ENCODE results near the gene GAK. TPM values are rescaled to one million over a fixed set of nuclear protein-coding genes. Genes with fewer than 3 reads are reported as not detected.

The GAK gene
- polyA plus RNA-seq, 1 donor from 2014 or later: 58.8 TPM

GRCh38 chr4:965048-965765 is 33.1 kb upstream of the GAK start:
- Histone ChIP-seq H3K4me3 (ENCODE audit: low read length) (no peak overlapping the region), H3K9ac (ENCODE audit: low read length) (no peak overlapping the region), H3K27me3 (ENCODE audit: insufficient read depth, low read depth, low read length) (peaks cover 8% of the 10 kb centered on the region), H3K79me2 (replicated peaks; ENCODE audit: insufficient read depth, low read length) (no peaks in the 10 kb centered on the region), H3K27ac (ENCODE audit: low read length) (no peak overlapping the region), H3K9me2 (ENCODE audit: insufficient read depth, low read length) (no peaks in the 10 kb centered on the region), H2AFZ (ENCODE audit: low read depth, low read length) (no peak overlapping the region), H4K20me1 (ENCODE audit: insufficient read depth) (no peaks in the 10 kb centered on the region), H3K9me3 (ENCODE audit: low read length) (no peaks in the 10 kb centered on the region), H3K36me3 (ENCODE audit: insufficient read depth, low read length) (no peaks in the 10 kb centered on the region), H3K4me2 (ENCODE audit: low read length) (no peak overlapping the region), H3F3A (ENCODE audit: insufficient read depth, low read length, poor library complexity, severe bottlenecking) (no peaks in the 10 kb centered on the region)
- TF ChIP-seq TAF1 (IDR thresholded peaks at IDR 0.05; ENCODE audit: low read depth) (no peak), EZH2 (IDR thresholded peaks at IDR 0.05; ENCODE audit: borderline replicate concordance, insufficient read depth, low read length, poor library complexity, severe bottlenecking) (no peak)

- Histone ChIP-seq H3K9ac (ENCODE audit: low read length) (no peak overlapping the region), H3K9me2 (ENCODE audit: insufficient read depth, low read length) (no peaks in the 10 kb centered on the region), H3K27ac (ENCODE audit: low read length) (no peak overlapping the region), H3K4me2 (ENCODE audit: low read length) (no peak overlapping the region), H3K9me3 (ENCODE audit: low read length) (no peaks in the 10 kb centered on the region), H3K4me3 (ENCODE audit: low read length) (no peak overlapping the region), H3K79me2 (replicated peaks; ENCODE audit: insufficient read depth, low read length) (no peaks in the 10 kb centered on the region), H2AFZ (ENCODE audit: low read depth, low read length) (no peak overlapping the region), H3K36me3 (ENCODE audit: insufficient read depth, low read length) (no peaks in the 10 kb centered on the region), H4K20me1 (ENCODE audit: insufficient read depth) (no peaks in the 10 kb centered on the region), H3K27me3 (ENCODE audit: insufficient read depth, low read depth, low read length) (peaks cover 8% of the 10 kb centered on the region), H3F3A (ENCODE audit: insufficient read depth, low read length, poor library complexity, severe bottlenecking) (no peaks in the 10 kb centered on the region)
- TF ChIP-seq RAD21 (conservative IDR thresholded peaks at IDR 0.05): no peak
- TF ChIP-seq MXI1 (conservative IDR thresholded peaks at IDR 0.05; ENCODE audit: poor library complexity, severe bottlenecking): no peak
- TF ChIP-seq EP300 (conservative IDR thresholded peaks at IDR 0.05; ENCODE audit: poor library complexity, severe bottlenecking): no peak
- TF ChIP-seq TAF1 (IDR thresholded peaks at IDR 0.05; ENCODE audit: low read depth): no peak
- TF ChIP-seq CTCF (IDR thresholded peaks at IDR 0.05; ENCODE audit: poor library complexity, severe bottlenecking): no peak
- TF ChIP-seq SMC3 (conservative IDR thresholded peaks at IDR 0.05; ENCODE audit: poor library complexity): no peak
- TF ChIP-seq POLR2AphosphoS5 (IDR thresholded peaks at IDR 0.05): no peak
- TF ChIP-seq EZH2 (IDR thresholded peaks at IDR 0.05; ENCODE audit: borderline replicate concordance, insufficient read depth, low read length, poor library complexity, severe bottlenecking): no peak
- no peak for TF ChIP-seq REST (IDR thresholded peaks at IDR 0.05; ENCODE audit: borderline replicate concordance)
Observed at GRCh38 chr4:964346-965025, 32.4 kb upstream of the GAK start.
